GM21723 (cell line): ENCODE measurements around the gene FASN.

Experiments used
- ATAC-seq: cut with Tn5 transposase; IDR thresholded peaks from one replicate; pipeline ENCODE4 v1.9.1; 2021; ENCODE audit warnings: mild to moderate bottlenecking, moderate library complexity; ENCODE audit not compliant: unreplicated experiment

FASN gene

GRCh38 chr17:82089723-82090548, 8.1 kb downstream of the FASN start:
- ATAC-seq = no peak

- no peak for ATAC-seq
Observed at GRCh38 chr17:82088838-82089722, 9.0 kb downstream of the FASN start.

- ATAC-seq = no peak
Observed at GRCh38 chr17:82087961-82088837, 9.8 kb downstream of the FASN start.

GRCh38 chr17:82086941-82087906, 10.8 kb downstream of the FASN start:
- no peak for ATAC-seq

DNA sequence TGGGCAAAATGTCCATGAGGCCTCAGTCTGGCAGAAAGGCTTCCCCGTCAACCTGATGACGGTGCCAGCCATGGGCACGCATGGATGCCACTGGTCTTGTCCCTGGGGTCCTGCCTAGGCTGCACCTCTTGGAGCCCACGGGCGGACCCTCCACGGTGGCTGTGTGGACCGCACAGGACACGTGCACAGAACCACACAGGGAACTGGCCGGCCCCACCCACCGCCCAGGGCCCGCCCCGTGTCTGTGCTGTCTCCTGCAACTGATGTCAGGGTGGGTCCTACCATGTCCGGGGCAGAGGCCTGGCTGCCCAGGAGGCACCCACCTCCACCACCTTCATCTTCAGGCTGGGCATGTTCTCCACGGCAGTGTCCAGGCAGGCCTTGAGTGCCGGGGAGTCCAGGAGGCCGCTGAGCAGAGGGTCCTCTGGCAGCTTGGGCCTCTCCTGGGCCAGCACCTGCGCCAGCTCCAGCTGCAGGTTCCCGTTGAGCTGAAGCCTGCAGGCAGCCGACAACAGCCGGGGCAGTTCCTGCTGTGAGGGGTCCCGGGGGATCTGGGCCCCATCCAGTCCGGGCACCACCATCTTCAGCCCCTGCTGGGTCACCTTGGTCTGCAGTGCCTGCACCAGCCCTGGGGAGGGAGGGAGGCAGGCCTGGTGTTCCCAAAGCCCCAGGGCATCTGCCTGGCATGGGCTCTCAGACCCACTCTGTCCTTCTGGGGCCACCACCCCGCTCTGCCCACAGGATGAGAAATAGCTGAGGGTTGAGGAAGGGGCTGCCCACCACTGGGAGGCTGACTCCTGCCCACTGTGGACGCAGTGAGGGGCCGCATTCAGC, 11.9 kb downstream of the FASN start:
- no peak for ATAC-seq

DNA sequence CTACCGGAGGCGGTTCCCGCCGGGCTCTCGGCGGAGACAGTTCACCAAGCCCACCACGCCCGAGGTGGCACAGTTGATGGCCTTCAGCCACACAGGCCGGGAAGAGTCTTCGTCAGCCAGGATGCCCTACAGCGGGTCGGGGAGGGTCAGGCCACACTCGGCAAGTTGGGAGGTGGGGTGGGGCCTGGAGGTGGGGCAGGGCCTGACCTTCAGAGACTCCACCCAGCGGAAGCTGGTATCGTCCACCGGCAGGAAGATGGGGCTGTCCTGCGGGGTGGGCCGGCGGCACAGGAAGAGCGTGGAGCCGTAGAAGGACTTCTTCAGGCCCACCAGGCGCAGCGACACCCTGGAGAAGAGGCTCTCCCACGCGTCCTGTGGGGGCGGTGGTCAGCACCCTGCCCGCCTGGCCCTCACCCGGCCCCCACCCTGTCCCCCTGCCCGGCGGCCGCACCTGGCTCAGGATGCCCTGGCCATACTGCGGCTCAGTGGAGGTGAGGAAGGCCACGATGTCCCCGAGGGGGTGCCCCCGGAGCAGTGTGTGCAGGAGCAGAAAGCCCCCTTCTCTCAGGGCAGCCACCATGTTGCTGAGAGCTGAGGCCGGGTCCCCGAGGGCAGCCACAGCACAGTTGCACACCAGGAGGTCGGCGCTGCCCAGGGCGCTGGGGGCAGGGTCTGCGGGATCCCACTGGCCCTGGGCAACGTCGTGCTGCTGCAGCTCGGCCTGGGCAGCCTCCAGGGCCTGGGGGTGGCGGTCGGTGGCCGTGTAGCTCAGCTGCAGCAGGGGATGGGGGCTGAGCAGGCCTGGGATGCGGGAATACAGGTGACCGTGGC, 12.8 kb downstream of the FASN start:
- ATAC-seq = no peak

DNA sequence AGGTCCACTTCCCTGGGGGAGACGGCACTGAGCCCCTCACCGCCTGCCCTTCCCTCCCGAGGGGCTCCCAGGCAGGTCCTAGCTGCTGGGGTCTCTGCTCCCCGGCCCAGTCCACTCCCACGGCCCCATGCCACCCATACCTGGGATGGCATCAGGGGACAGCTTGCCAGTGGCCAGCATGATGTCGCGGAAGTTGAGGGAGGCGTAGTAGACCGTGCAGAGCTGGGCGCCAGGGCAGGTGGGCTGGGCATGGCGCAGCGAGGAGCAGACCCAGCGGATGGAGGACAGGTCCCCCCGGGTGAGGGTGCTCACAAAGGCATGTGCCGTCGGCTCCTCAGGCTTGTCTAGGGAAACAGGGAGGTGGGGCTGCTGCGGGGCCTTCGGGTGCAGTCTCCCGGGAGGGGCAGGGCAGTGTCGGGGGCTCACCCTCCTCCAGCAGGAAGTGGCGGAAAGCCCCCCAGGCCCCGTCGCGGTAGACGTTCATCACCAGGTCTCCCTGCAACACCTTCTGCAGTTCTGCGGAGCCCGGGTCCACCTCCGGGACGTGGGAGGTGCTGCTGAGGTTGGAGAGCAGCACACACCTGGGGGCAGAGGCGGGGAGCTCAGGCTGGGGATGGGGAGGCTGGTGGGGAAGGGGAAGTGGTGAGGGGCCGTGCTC, 13.5 kb downstream of the FASN start:
- no peak for ATAC-seq

- no peak for ATAC-seq
Observed at GRCh38 chr17:82083533-82084359, 14.3 kb downstream of the FASN start.

- no peak for ATAC-seq
Observed at GRCh38 chr17:82083009-82083408, 15.0 kb downstream of the FASN start.

- no peak for ATAC-seq
Observed at GRCh38 chr17:82082456-82082855, 15.6 kb downstream of the FASN start.

GRCh38 chr17:82081966-82082365, 16.1 kb downstream of the FASN start:
- ATAC-seq = no peak

DNA sequence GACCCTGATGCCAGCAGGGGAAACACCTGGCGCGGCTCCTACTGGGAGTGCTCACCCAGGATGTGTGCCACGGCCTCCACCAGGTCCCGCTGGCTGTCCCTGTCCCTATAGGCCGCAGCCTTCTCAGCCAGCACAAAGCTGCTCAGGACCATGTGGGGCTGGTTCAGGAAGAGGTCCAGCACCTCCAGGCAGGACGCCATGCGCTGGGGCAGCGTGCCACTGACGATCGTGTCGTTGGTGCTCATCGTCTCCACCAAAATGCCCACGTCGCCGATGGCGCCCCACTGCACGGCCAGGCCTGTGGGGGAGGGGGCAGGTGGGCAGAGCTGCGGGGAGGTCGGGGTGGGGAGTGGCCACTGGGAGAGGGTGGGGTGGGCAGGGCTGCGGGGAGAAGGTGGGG, 16.5 kb downstream of the FASN start:
- no peak for ATAC-seq

DNA sequence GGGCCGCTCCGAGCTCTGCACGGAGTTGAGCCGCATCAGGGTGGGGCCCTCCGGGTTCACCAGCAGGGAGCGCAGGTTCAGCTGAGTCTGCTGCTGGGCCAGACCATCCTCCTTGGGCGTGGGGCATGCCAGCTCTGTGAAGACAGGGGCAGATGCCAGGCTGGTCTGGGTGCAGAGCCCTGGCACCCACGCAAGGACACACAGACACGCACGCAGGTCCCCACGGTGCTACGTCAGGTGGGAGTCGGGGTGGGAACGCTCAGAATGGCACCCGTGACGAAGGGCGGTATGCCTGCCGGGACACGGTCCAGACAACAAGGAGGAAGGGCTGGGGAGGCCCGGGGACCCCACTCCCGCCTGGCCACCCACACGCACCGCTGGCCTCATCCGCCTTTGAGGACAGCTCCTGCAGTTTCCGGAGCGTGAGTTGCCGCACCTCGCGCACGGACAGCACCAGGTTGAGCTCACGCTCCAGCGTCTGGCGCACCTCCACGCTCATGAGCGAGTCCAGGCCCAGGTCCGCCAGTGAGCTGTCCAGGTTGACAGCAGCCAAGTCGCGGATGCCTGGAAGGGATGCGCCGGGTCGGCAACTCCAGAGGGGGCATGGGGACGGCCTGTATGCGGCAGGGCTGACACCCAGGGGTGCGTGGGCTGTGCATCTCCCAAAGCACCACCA, 17.1 kb downstream of the FASN start:
- no peak for ATAC-seq

DNA sequence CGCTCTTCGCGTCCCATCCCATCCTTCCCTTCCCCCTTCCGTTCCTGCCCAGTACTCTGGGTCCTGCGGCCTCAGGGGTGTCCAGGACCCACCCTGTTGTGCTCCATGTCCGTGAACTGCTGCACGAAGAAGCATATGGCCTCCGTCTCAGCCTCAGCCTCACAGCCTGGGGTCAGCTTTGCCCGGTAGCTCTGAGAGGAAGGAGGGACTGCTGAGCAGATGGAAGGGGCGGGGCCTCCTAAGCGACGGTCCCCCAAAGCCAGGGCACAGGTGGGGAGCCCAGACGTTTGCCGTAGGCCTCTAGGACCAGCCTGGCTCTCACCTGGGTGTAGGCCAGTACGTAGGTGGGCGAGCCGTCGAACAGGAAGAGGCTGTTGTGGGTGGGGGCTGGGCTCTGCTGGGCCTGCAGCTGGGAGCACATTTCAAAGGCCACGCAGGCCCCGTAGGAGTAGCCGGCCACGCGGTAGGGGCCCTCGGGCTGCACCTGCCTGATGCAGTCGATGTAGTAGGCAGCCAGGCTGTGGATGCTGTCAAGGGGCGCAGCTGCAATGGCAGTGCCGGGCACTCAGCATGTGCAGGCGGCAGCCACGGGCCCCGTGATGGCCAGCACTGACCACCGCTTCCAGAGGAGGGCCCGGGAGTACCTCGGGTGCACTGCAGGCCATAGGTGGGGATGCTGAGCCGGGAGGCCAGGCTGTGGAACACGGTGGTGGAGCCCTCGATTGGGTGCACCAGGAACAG, 17.8 kb downstream of the FASN start:
- ATAC-seq = no peak

DNA sequence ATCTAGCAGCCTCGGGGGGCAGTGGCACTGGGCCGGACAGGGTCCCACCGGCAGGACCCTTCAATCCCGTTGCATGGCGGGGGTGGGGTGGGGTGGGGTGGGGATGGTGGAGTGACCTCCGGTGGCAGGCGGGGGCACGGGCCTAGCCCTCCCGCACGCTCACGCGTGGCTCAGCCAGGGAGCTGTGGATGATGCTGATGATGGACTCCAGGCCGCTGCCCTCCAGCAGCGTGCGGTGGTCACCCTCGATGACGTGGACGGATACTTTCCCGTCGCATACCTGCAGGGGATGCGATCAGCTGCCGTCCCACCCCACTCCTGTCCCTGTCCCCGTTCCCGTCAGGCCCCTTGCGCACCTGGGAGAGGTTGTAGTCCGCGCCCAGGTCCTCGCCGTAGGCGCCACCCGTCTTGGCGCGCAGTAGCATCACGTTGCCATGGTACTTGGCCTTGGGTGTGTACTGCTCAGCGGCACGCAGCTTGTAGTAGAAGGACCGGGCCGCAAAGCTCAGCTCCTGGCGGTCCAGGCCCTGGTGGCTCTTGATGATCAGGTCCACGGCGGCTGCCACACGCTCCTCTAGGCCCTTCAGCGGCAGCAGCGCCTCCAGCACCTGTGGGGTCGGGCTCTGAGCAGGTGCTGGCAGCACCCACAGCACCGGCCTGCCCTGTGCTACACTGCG, 18.9 kb downstream of the FASN start:
- no peak for ATAC-seq
